Colonic mucosa (tissue), 4 donors: ENCODE results near the gene HBS1L. TPM values are rescaled to one million over a fixed set of nuclear protein-coding genes. Genes with fewer than 3 reads are reported as not detected.
A peak's percentile ranks its signal among the peaks of the same experiment; 100 is the strongest.

ENCODE experiments used
- DNase-seq: peaks from one replicate; pipeline ENCODE4 v3.0.0-alpha.2; 2020
- H3K27ac ChIP-seq: fragments of 200-600 bp; one replicate; pipeline ENCODE4 v1.8.0; 2021
- H3K27me3 ChIP-seq: fragments of 200-600 bp; one replicate; pipeline ENCODE4 v1.8.0; 2021
- H3K36me3 ChIP-seq: fragments of 200-600 bp; one replicate; pipeline ENCODE4 v1.8.0; 2021
- H3K4me1 ChIP-seq: fragments of 200-600 bp; one replicate; pipeline ENCODE4 v1.8.0; 2021; ENCODE audit warnings: mild to moderate bottlenecking
- H3K4me3 ChIP-seq: fragments of 200-600 bp; one replicate; pipeline ENCODE4 v1.8.0; 2021
- H3K9ac ChIP-seq, 2 donors: one replicate each; pipeline ENCODE4 v1.7.0; 2013; ENCODE audit warnings: control low read depth in 2 of 2, low read depth in 2 of 2, low read length in 2 of 2
- H3K9me3 ChIP-seq: fragments of 200-600 bp; one replicate; pipeline ENCODE4 v1.8.0; 2021
- CTCF ChIP-seq: fragments of 200-600 bp; IDR thresholded peaks from one replicate; pipeline ENCODE4 v1.8.0; 2022; ENCODE audit warnings: antibody characterized with exemption, mild to moderate bottlenecking
- intact Hi-C: fragments of 100-400 bp; cut with DNase I; formaldehyde crosslinking; loops from one replicate; pipeline ENCODE4 v1.14.1; 2022
- total RNA-seq, 2 donors: library from RNA; stranded (reverse); fragmentation: NEBNext Ultra II Directional in 1 of 2; extraction: Animal tissue kit (Norgen Biotek cat#: 25700) in 1 of 2; gene quantifications; one replicate each; pipeline ENCODE4 v1.2.1, GENCODE V29; 2021
- donor health status: healthy.
- donor health status: DM: no; HTN: no; CAD: no.
- donor health status: DM: no; HTN: no; CAD: no.

Gene HBS1L
- total RNA-seq, 2 donors from 2014 or later, result 58.1 to 59.7 TPM

- H3K4me3 ChIP-seq, result no peak overlapping the region
- no peak for DNase-seq
- H3K27ac ChIP-seq, result no peak overlapping the region
- intact Hi-C loops, result no loop called here
- H3K9ac ChIP-seq, result no peak overlapping the region
- no peaks in the 10 kb centered on the region for H3K27me3 ChIP-seq
- no peaks in the 10 kb centered on the region for H3K9me3 ChIP-seq
- H3K36me3 ChIP-seq, result no peaks in the 10 kb centered on the region
- no peak for TF ChIP-seq CTCF
- no peaks in the 10 kb centered on the region for H3K4me1 ChIP-seq
Measured at GRCh38 chr6:135012349-135012748, 42.3 kb downstream of the HBS1L start.

- Histone ChIP-seq H3K27me3 (no peaks in the 10 kb centered on the region), H3K27ac (peak overlapping the region; percentile 60), H3K36me3 (no peaks in the 10 kb centered on the region), H3K9ac (no peak overlapping the region), H3K4me1 (no peaks in the 10 kb centered on the region), H3K9me3 (no peaks in the 10 kb centered on the region), H3K4me3 (no peak overlapping the region)
- intact Hi-C loops, result no loop called here
- no peak for DNase-seq
- no peak for TF ChIP-seq CTCF
Measured at GRCh38 chr6:135008941-135009290, 45.7 kb downstream of the HBS1L start.

GRCh38 chr6:135008072-135008940, 46.3 kb downstream of the HBS1L start:
- no peak for TF ChIP-seq CTCF
- H3K4me3 ChIP-seq, result no peak overlapping the region
- no peaks in the 10 kb centered on the region for H3K4me1 ChIP-seq
- no peaks in the 10 kb centered on the region for H3K27me3 ChIP-seq
- H3K9me3 ChIP-seq, result no peaks in the 10 kb centered on the region
- no peak for DNase-seq
- H3K36me3 ChIP-seq, result no peaks in the 10 kb centered on the region
- intact Hi-C loops, result no loop called here
- peak overlapping the region; percentile 60 for H3K27ac ChIP-seq
- no peak overlapping the region for H3K9ac ChIP-seq

GRCh38 chr6:135006386-135006914, 48.2 kb downstream of the HBS1L start:
- no peak overlapping the region for H3K27ac ChIP-seq
- H3K9me3 ChIP-seq, result no peaks in the 10 kb centered on the region
- no peak for TF ChIP-seq CTCF
- H3K9ac ChIP-seq, result no peak overlapping the region
- H3K4me3 ChIP-seq, result no peak overlapping the region
- no peaks in the 10 kb centered on the region for H3K4me1 ChIP-seq
- no peaks in the 10 kb centered on the region for H3K36me3 ChIP-seq
- DNase-seq, result no peak
- H3K27me3 ChIP-seq, result no peaks in the 10 kb centered on the region
- intact Hi-C loops, result no loop called here

GRCh38 chr6:135004399-135004798, 50.2 kb downstream of the HBS1L start:
- Histone ChIP-seq H3K4me3 (no peak overlapping the region), H3K27me3 (no peaks in the 10 kb centered on the region), H3K27ac (no peak overlapping the region), H3K4me1 (no peaks in the 10 kb centered on the region), H3K36me3 (no peaks in the 10 kb centered on the region), H3K9me3 (no peaks in the 10 kb centered on the region), H3K9ac (no peak overlapping the region)
- intact Hi-C loops, result no loop called here
- TF ChIP-seq CTCF, result no peak
- DNase-seq, result no peak
